ENCODE data around the gene GEMIN8.

The GEMIN8 gene

GRCh38 chrX:13994536-13995080 is 35.1 kb downstream of the GEMIN8 start:
- ATAC-seq (no peak), DNase-seq (ENCODE audit: low spot score in 2 of 2) (no peak)
- Mint-ChIP-seq H3K4me3 (no peak overlapping the region), H3K4me1 (no peaks in the 10 kb centered on the region), H3K27ac (no peak overlapping the region), H3K9me3 (no peaks in the 10 kb centered on the region), H3K36me3 (no peaks in the 10 kb centered on the region)

DNA sequence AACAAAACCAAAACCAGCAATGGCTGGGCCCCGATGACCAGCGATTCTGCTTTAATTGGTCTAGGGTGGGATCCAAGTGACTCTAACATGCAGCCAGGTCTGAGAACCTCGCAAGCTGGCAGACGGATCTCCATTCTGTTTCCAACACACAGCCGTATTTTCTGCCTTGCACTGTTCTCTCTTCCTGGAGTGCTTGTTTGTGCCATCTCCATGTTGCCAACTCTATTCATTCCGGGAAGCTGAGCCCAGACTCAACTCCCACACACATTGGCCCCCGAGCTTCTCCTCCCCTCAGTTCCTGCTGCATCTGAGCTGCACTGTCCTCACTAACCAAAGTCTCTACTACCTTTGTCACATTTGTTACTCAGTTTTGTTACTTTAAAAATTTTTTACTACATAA is 35.6 kb downstream of the GEMIN8 start:
- H3K36me3 Mint-ChIP-seq: no peaks in the 10 kb centered on the region
- H3K27ac Mint-ChIP-seq: no peak overlapping the region
- no peaks in the 10 kb centered on the region for H3K9me3 Mint-ChIP-seq
- ATAC-seq (no peak), DNase-seq (ENCODE audit: low spot score in 2 of 2) (no peak)
- no peak overlapping the region for H3K4me3 Mint-ChIP-seq
- H3K4me1 Mint-ChIP-seq: no peaks in the 10 kb centered on the region

DNA sequence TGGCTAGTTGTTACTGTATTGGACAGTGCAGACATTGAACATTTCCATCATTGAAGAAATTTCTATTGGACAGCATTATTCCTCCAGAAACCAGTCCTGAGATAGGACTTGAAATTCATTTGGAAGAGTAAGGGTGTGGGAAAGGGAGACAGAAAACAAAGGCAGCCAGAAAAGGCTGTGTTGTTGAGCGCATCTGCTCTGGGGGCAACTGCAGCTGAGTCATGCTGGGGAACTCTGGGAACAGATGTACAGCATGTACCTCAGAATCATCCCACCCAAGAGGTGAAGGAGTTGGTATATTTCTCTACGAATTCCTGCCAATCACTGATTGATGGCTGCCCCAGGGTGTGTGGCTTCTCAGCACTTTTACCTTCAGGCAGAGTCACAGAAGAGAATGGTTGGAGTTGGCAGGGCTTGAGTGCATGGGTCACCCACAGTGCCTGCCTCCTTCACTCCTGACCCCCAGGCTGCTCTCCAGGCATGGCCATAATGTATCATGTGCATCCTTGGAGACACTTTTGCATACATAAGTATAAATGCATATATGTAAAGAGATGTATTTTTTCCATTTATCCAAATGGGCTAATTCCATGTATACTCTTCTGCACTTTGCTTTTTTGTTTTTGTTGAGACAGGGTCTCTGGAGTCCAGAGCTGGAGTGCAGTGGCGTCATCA is 39.4 kb downstream of the GEMIN8 start:
- no peaks in the 10 kb centered on the region for H3K9me3 Mint-ChIP-seq
- H3K4me3 Mint-ChIP-seq: no peak overlapping the region
- ATAC-seq: no peak
- H3K27ac Mint-ChIP-seq: no peak overlapping the region
- DNase-seq (ENCODE audit: low spot score in 2 of 2): no peak
- H3K36me3 Mint-ChIP-seq: no peaks in the 10 kb centered on the region
- H3K4me1 Mint-ChIP-seq: peaks cover 6% of the 10 kb centered on the region

- Mint-ChIP-seq H3K4me3 (no peak overlapping the region), H3K4me1 (peaks cover 6% of the 10 kb centered on the region), H3K36me3 (no peaks in the 10 kb centered on the region), H3K9me3 (no peaks in the 10 kb centered on the region), H3K27ac (no peak overlapping the region)
- ATAC-seq (peak; percentile 52), DNase-seq (ENCODE audit: low spot score in 2 of 2) (no peak)
Observed at GRCh38 chrX:13985697-13986435, 43.8 kb downstream of the GEMIN8 start.

- no peaks in the 10 kb centered on the region for H3K9me3 Mint-ChIP-seq
- H3K4me1 Mint-ChIP-seq: peaks cover 6% of the 10 kb centered on the region
- H3K27ac Mint-ChIP-seq: no peak overlapping the region
- H3K36me3 Mint-ChIP-seq: no peaks in the 10 kb centered on the region
- DNase-seq (ENCODE audit: low spot score in 2 of 2) (no peak), ATAC-seq (no peak)
- H3K4me3 Mint-ChIP-seq: no peak overlapping the region
Observed at GRCh38 chrX:13983734-13984133, 46.0 kb downstream of the GEMIN8 start.

- Mint-ChIP-seq H3K4me1 (no peaks in the 10 kb centered on the region), H3K27ac (no peak overlapping the region), H3K4me3 (no peak overlapping the region), H3K36me3 (no peaks in the 10 kb centered on the region), H3K9me3 (no peaks in the 10 kb centered on the region)
- DNase-seq (ENCODE audit: low spot score in 2 of 2) (no peak), ATAC-seq (no peak)
Observed at GRCh38 chrX:13968198-13968597, 61.5 kb downstream of the GEMIN8 start.

DNA sequence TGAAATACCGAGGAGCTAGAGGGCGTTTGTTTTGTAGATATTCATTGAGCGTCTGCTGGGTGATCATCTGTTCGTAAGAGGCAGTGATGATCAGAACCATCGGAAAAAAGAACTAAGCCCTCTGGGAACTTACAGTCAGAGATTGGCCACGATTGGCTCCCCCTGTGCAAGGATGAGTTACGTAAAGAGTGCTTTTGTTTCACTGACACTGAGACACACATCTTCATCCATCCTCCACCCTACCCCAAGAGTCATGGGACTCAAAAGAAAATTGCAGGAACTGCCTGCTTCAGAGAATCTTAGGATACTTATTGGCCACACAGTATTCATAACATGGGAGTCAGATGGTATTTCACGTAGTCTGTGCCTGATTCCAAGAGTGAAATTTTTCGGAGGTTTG is 62.1 kb downstream of the GEMIN8 start:
- H3K4me1 Mint-ChIP-seq: no peaks in the 10 kb centered on the region
- no peaks in the 10 kb centered on the region for H3K9me3 Mint-ChIP-seq
- H3K4me3 Mint-ChIP-seq: no peak overlapping the region
- DNase-seq (ENCODE audit: low spot score in 2 of 2) (no peak), ATAC-seq (no peak)
- H3K36me3 Mint-ChIP-seq: no peaks in the 10 kb centered on the region
- H3K27ac Mint-ChIP-seq: no peak overlapping the region

- Mint-ChIP-seq H3K36me3 (no peaks in the 10 kb centered on the region), H3K9me3 (no peaks in the 10 kb centered on the region), H3K4me1 (no peaks in the 10 kb centered on the region), H3K27ac (no peak overlapping the region), H3K4me3 (no peak overlapping the region)
- no peak for DNase-seq (ENCODE audit: low spot score in 2 of 2)
- ATAC-seq: no peak
Observed at GRCh38 chrX:13966793-13967125, 62.9 kb downstream of the GEMIN8 start.

DNA sequence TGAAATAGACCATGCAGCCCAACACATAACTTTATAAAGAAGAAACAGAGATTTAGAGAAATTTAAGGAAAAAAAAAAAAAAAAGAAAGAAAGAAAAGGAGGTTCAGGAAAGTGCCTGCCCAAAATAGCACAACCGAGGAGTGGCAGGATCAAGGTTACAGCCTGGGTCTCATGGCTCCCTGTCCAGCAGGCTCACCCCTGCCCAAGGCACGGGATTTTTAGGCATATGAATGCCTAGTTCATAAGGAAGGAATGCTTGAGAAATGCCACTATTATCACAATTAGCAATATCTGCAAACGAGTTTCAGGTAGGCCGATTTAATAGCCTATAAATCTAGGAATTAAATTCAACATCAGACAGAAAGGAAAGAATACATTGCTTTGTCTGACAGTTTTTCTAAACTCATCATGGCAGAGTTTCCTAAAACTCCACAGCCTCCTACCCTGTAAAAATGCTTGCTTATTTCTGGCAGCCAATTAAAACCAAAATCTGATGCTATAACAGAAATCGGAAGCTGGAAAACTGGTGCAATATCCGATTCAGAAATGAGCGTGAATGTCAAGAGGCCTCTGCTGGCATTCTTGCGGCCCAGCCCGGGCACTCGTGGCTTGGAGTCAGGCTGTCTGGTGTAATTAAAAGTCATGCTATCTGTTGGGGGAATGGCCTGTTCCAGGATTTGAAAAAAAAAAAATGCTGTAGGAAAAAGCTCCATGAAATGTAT is 63.5 kb downstream of the GEMIN8 start:
- Mint-ChIP-seq H3K27ac (no peak overlapping the region), H3K36me3 (no peaks in the 10 kb centered on the region), H3K4me1 (no peaks in the 10 kb centered on the region), H3K4me3 (no peak overlapping the region), H3K9me3 (no peaks in the 10 kb centered on the region)
- DNase-seq (ENCODE audit: low spot score in 2 of 2): no peak
- no peak for ATAC-seq

DNA sequence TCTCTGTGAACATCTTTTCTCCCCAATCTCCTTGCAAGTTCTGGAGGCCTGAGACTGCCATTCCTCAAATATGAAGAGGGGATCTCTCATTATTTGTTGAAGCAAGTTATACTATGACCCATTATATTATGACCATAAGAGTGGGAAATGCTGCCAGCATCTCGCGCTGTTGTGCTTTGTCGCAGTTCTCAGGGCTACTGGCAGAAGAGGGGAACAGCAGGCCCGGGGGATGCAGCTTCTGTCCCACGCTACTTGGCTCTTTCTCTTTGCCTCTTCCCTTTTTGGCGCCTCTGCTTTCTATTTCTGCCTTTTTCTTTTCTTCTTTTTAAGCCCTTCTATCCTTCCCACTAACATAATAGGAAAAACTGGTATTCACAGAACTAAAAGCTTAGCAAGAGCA is 64.2 kb downstream of the GEMIN8 start:
- DNase-seq (ENCODE audit: low spot score in 2 of 2) (no peak), ATAC-seq (no peak)
- Mint-ChIP-seq H3K9me3 (no peaks in the 10 kb centered on the region), H3K27ac (no peak overlapping the region), H3K4me3 (no peak overlapping the region), H3K4me1 (no peaks in the 10 kb centered on the region), H3K36me3 (no peaks in the 10 kb centered on the region)

- Mint-ChIP-seq H3K4me1 (no peaks in the 10 kb centered on the region), H3K36me3 (no peaks in the 10 kb centered on the region), H3K27ac (no peak overlapping the region), H3K9me3 (no peaks in the 10 kb centered on the region), H3K4me3 (no peak overlapping the region)
- ATAC-seq (no peak), DNase-seq (ENCODE audit: low spot score in 2 of 2) (no peak)
Observed at GRCh38 chrX:13956998-13957397, 72.7 kb downstream of the GEMIN8 start.
